Stimulated activated CD4-positive, alpha-beta T cell treated with anti-CD3 and anti-CD28 coated beads, TNF-alpha, amount 100 ng/mL, for 48 hours (primary cell): ENCODE results near the gene LRRC37A3.
"Not testable (repeated sequence)": the region's sequence is repeated elsewhere in the genome, so short reads cannot be mapped to it uniquely, and the experiment has no call there.

Experiments used
- DNase-seq, 3 donors: peaks; one replicate each; pipeline ENCODE4 v3.0.0-alpha.2; 2020; ENCODE audit warnings: low read depth in 3 of 3

Gene LRRC37A3

DNA sequence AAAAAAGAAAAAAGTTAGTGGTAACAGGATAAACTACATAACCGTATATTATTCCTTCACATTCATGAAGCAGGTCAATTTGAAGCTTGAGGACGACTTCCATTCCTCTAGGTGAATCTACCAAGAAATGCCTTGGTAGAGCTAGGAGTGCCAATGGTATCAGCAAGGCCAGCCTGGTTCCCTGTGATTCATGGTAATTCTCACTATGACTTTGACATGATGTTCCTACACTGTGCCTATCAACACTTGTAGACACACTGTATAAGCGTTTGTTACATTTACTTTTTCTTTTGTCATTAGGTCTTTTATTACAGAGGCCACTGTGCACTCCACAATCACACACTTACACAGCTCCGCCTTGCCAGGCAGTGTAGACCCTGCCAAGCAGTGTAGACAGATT, 7.2 kb upstream of the LRRC37A3 start:
- not testable (repeated sequence) for DNase-seq

- not testable (repeated sequence) for DNase-seq
These were observed 6.0 kb upstream of the LRRC37A3 start for GRCh38 chr17:64925244-64925643.

GRCh38 chr17:64923051-64923568, 3.8 kb upstream of the LRRC37A3 start:
- DNase-seq, result not testable (repeated sequence)

GRCh38 chr17:64920419-64921172, 1.3 kb upstream of the LRRC37A3 start:
- DNase-seq, result no peak

DNA sequence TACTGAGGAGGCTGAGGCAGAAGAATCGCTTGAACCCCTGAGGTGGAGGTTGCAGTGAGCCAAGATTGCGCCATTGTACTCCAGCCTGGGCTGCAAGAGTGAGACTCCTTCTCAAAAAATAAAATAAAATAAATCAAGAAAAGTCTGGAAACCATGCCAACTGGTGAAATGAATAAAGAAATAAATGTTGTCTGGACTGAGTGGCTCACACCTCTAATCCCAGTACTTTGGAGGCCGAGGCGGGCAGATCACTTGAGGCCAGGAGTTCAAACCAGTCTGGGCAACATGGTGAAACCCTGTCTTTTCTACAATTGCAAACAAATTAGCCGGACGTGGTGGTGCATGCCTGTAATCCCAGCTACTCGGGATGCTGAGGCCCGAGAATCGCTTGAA, 744 bp upstream of the LRRC37A3 start:
- DNase-seq, result no peak

DNA sequence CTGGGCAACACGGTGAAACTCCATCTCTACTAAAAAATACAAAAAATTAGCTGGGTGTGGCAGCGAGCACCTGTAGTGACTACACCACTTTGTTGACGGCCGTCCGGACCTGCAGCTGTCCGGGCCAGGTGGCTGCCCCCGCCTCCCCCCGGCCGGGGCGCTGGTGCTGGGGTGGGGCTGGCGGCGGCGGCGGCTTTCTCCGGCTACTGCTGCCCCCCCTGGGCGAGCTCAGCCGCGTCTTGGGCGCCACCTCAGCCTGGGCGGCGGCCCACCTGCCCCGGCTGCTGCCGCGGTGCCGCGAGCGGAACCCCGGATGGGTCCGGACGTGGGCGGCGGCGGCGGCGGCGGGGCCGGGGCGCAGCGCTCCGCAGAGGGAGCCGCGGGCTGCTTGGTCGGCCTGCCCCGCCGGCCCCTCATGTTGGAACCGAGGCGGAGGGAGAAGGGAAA, 413 bp downstream of the LRRC37A3 start:
- peak in 2 of 3 donors; percentile 9 to 21 for DNase-seq

DNA sequence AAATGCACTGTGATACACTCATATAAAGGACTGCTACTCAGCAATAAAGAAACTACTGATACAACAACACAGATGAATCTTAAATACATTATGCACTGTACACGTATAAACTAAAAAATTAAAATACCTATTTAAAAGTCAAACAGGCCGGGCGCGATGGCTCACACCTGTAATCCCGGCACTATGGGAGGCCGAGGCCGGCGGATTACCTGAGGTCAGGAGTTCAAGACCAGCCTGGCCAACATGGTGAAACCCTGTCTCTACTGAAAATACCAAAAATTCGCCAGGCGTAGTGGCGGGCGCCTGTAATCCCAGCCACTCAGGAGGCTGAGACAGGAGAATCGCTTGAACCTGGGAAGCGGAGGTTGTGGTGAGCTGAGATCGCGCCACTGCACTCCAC, 1.7 kb downstream of the LRRC37A3 start:
- not testable (repeated sequence) for DNase-seq

DNA sequence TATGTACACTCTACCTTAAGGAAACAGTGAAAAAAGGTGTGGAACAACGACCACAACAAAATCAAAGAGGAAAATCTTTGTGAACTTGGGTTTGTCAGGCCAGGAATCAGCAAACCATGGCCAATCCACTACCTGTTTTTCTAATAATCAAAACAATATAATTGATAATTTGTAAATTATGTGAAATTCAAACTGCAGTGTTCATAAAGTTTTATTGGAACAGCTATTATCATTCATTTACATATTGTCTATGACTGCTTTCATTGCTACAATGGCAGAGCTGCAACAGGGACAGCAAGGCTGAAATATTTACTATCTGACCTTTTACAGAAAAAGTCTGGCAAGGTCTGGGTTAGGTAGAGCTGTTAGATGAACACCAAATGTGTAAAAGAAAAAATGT, 4.0 kb downstream of the LRRC37A3 start:
- DNase-seq, result not testable (repeated sequence)

DNA sequence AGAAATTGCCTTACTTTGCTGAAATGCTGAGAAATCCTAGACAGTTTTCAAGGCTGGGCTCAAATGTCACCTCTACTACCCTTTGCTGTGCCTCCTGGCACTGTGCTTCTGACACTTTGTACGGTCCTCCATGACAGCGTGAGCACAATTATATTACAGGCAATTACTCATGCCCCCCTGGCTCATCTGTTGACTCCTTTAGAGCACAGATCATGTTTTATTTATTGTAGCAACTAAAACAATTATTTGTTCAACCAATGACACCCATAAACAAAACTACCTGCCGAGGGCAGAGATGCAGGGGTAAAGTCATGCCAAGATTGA, 9.1 kb downstream of the LRRC37A3 start:
- DNase-seq, result not testable (repeated sequence)

DNA sequence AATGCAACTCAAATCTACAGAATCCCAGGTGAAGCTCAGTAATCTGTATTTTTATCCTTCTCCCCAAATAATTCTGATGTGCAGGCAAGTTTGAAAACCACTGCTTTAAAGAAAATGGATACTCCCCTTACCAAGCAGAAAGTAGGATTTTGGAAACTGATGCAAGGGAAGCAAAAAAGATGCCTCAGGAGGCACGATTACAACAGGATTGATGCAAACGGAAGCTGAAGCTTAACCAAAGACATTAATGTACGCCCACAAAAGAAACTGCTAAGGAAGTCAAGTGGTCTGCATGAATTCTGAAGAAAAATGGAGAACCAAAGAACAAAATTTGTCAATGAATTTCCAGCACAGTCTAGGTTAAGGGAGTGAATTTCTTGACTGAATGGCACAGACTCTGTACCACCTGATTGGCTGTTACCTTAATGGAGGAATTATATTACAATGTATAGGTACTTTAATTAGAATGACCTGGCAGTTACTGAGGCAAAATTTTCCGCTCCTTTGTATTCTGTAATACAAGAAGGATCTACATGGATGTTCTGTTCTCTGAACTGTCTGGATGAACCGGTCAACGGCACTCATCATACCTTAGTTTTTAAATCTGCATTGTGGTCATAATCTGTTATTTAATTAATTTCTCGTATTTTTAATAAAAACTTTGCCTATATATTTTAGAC, 9.6 kb downstream of the LRRC37A3 start:
- DNase-seq, result not testable (repeated sequence)

GRCh38 chr17:64904069-64904468, 15.2 kb downstream of the LRRC37A3 start:
- not testable (repeated sequence) for DNase-seq

DNA sequence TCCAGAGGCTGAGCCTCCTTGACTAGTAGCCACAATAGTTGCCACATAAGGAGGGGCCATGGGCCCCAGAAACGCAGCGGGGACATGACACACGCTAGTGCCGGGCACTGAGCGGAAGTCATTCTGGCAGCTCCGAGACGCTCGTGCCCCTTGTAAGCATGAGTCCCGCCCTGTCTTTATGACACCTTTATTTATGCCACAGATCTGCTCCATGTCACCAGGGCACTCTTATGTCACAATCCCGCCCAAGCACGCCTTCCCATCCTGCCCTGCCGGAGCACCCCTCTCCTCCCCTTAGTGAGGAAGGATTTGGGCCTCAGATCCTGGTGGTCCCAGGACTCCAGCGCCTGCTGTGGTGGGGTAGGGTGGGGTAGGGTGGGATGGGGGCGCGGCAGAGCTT, 22.1 kb downstream of the LRRC37A3 start:
- DNase-seq, result not testable (repeated sequence)

DNA sequence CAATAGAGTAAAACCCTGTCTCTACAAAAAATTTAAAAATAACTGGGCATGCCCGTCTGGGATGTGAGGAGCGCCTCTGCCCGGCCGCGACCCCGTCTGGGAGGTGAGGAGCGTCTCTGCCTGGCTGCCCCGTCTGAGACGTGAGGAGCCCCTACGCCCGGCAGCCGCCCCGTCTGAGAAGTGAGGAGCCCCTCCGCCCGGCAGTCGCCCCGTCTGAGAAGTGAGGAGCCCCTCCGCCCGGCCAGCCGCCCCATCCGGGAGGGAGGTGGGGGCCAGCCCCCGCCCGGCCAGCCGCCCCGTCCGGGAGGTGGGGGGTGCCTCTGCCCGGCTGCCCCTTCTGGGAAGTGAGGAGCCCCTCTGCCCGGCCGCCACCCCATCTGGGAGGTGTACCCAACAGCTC, 45.1 kb downstream of the LRRC37A3 start:
- not testable (repeated sequence) for DNase-seq

DNA sequence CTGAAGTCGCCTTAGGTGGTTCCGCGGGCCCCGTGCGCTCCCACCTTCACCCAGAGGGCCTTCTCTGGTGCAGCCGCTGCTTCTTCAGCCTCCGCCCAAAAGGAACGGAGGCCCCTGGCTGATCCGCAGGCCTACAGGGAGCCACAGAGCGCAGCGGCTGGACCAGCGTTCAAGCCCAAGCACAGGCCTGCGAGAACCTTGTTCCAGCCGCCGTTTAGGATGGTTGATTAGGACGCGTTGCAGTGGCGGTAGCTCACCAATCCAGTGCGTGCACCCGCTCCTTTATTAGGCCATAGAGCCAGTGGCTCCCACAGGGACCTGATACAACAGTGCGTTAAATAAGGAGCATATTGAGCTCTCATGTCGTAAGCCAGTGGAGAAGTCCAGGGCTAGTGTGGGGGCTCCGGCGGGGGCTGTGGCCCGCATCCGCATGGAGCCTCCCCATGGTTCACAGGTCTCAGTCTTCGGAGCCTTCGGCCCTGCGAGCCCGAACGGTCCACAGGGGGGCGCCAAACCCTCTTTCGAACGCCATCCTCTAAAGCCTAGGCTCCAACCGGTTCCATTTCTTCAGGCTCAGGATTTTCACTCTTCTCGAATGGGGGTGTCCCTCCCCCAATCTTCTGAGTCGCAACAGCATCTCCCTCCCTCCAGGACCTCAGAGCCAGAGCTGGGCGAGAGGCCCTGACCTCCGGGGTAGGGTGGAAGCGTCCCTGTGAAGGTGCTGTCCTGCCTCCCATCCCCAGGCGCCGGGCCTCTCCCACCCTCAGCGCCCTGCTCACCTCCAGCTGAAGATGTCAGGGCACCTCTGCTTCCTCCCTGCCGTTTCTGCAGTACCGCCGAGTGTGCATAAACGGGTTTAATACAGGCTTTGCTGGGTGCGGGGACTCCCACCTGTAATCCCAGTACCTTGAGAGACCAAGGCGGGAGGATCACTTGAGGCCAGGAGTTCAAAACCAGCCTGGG, 71.5 kb downstream of the LRRC37A3 start:
- DNase-seq, result peak; percentile 57 to 79 (median 67)

DNA sequence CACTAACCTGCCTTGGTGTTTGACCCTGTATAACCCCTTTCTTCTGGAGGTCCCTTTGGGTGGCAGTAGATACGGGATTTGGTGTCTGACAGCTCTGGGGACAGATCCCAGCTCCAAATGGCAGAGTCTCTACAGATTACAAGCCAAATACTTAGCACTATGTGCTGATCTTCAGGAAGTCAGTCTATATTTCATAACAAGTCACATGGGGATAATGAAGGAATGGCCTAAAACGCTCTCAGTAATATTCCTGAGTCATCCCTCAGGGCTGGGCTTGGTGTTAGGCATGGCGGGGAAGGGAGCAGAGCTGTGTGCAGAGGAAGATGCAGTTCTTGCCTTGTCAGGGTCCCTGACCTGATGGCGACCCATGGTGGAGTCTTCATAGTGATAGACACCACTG, 72.4 kb downstream of the LRRC37A3 start:
- DNase-seq, result not testable (repeated sequence)

GRCh38 chr17:64843918-64844317, 75.4 kb downstream of the LRRC37A3 start:
- not testable (repeated sequence) for DNase-seq

DNA sequence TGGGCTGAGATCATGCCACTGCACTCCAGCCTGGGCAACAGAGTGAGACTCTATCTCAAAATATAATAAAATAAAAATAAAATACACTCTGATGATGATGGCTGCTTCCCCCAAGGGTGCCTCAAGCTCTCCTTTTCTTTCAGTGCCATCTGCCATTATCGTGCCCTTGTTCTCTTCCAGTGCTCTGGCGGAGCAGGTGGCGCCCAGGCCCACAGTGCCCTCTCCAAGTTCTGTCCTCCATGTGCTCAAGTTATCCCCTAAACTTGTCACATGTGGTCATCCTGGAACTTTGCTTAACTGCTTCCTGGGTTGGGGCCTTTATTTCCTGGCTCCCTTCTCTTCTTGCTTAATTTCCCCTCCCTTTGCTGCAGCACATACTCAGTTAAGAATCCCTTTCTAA, 76.4 kb downstream of the LRRC37A3 start:
- not testable (repeated sequence) for DNase-seq

DNA sequence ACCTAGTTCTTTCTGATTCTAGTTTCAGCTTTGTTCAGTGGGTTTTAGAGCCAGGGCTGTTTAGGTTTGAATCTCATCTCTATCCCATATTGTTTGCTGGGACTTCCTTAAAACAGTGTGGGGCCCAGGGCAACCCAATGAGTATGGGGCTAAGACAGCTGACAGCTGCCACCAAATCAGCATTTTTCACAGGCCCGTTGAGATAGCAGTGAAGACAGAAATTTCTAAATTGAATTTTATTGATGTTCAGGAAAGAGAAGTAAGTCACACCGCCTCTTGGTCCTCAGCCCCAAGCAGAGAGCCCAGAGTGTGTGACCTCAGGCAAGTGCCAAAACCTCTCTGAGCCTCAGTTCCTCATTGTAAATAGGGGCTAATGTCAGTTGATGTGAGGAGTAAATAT, 78.3 kb downstream of the LRRC37A3 start:
- DNase-seq, result not testable (repeated sequence)

DNA sequence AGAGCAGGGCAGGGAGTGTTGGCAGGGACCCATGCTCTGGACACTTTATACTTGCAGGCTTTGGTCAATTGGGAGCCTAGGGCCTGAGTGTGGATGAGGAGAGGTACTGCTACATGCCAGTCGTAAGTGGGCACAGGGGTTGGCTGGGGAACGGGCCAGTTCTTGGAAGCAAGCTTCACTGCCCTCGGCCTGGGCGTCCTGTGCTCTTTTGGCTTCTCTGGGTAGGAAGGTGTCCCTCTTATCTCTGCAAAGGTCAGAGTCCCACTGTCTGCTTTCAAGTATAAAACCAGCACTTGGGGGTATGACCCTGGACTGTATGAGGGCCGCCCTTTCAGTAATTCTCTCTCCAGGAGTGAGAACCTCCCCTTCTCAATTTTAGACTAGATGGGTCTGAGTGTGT, 80.8 kb downstream of the LRRC37A3 start:
- DNase-seq, result not testable (repeated sequence)

DNA sequence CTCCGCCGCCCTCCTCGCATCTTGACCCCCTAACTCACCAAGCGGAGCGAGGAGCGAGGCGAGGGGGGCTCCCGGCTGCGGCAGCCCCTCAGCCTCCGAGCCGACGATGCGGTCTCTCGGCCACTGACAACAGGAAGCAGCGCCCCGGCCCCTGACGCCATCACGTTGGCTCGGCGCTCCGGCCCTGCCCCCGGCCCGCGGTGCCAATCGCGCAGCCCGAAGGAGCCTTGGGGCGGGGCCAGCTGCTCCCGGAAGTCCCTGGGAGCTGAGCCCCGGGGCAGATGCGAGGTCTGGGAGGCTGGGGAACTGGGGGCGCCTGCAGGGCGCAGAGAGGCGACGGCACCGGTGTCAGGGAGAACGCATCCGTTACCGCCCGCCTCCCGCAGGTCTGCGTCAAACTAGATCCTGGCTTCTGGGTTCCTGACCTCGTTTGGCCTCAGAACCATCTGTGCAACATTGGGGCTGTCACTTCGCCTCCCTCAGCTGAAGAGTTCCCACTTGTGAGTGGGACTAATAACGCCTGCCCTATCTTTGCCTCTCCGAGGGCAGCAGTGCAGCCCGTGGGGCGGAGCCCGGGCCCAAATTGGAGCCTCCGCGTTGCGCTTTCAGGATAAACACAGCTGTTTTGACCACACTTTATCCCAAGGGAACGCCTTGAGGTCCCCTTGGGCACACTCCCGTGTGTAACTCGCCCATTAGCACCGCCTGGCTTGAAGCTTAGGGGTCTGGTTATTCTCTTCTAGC, 82.1 kb downstream of the LRRC37A3 start:
- peak; percentile 64 to 77 (median 74) for DNase-seq

GRCh38 chr17:64836623-64837017, 82.7 kb downstream of the LRRC37A3 start:
- peak in 1 of 3 donors; percentile 31 for DNase-seq
